ENCODE data around the gene FTSJ3. TPM values are rescaled to one million over a fixed set of nuclear protein-coding genes. Genes with fewer than 3 reads are reported as not detected.
A peak's percentile ranks its signal among the peaks of the same experiment; 100 is the strongest.
"Not testable (repeated sequence)": the region's sequence is repeated elsewhere in the genome, so short reads cannot be mapped to it uniquely, and the experiment has no call there.

FTSJ3 gene
- total RNA-seq, 1 donor, result 72.5 TPM

GRCh38 chr17:63798572-63799106 lies 28.8 kb downstream of the FTSJ3 start:
- TF ChIP-seq CTCF (IDR thresholded peaks at IDR 0.05; ENCODE audit: insufficient read depth, low read depth, low read length), result no peak
- H3K4me3 ChIP-seq (ENCODE audit: low read depth, low read length), result no peak overlapping the region
- no peak for DNase-seq (ENCODE audit: low read depth)

GRCh38 chr17:63796375-63796774 lies 31.1 kb downstream of the FTSJ3 start:
- DNase-seq (ENCODE audit: low read depth); H3K4me3 ChIP-seq (ENCODE audit: low read depth, low read length): not testable (repeated sequence)

- DNase-seq (ENCODE audit: low read depth), result no peak
- TF ChIP-seq CTCF (IDR thresholded peaks at IDR 0.05; ENCODE audit: insufficient read depth, low read depth, low read length), result no peak
- no peak overlapping the region for H3K4me3 ChIP-seq (ENCODE audit: low read depth, low read length)
Observed at GRCh38 chr17:63792055-63792729, 35.3 kb downstream of the FTSJ3 start.

DNA sequence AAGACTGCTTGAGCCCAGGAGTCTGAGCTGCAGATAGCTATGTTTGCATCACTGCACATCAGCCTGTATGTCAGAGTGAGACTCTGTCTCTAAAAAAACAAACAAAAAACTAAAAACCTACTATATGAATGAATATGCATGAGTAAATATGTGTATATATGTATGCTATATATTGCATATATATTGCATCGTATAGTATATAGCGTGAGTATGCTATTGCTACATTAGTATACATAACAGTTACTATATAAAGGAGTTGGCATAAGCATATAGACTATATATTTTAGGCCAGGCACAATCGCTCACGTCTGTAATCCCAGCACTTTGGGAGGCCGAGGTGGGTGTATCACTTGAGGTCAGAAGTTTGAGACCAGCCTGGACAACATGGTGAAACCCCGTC lies 37.4 kb downstream of the FTSJ3 start:
- TF ChIP-seq CTCF (IDR thresholded peaks at IDR 0.05; ENCODE audit: insufficient read depth, low read depth, low read length), result no peak
- no peak for DNase-seq (ENCODE audit: low read depth)
- no peak overlapping the region for H3K4me3 ChIP-seq (ENCODE audit: low read depth, low read length)

GRCh38 chr17:63786971-63787711 lies 40.3 kb downstream of the FTSJ3 start:
- H3K4me3 ChIP-seq (ENCODE audit: low read depth, low read length), result no peak overlapping the region
- no peak for TF ChIP-seq CTCF (IDR thresholded peaks at IDR 0.05; ENCODE audit: insufficient read depth, low read depth, low read length)
- DNase-seq (ENCODE audit: low read depth), result no peak

- DNase-seq (ENCODE audit: low read depth), result no peak
- H3K4me3 ChIP-seq (ENCODE audit: low read depth, low read length), result no peak overlapping the region
- TF ChIP-seq CTCF (IDR thresholded peaks at IDR 0.05; ENCODE audit: insufficient read depth, low read depth, low read length), result no peak
Observed at GRCh38 chr17:63786117-63786516, 41.3 kb downstream of the FTSJ3 start.

- TF ChIP-seq CTCF (IDR thresholded peaks at IDR 0.05; ENCODE audit: insufficient read depth, low read depth, low read length), result no peak
- DNase-seq (ENCODE audit: low read depth), result peak; percentile 27
- H3K4me3 ChIP-seq (ENCODE audit: low read depth, low read length), result no peak overlapping the region
Observed at GRCh38 chr17:63785556-63785955, 41.9 kb downstream of the FTSJ3 start.
